ENCODE results near the gene TSC1. TPM values are rescaled to one million over a fixed set of nuclear protein-coding genes. Genes with fewer than 3 reads are reported as not detected.

Gene TSC1
- total RNA-seq, 1 experiment from 2014 or later: 19.3 TPM

GRCh38 chr9:132989414-132989996, 45.1 kb upstream of the TSC1 start:
- ChIA-PET POLR2A (ENCODE audit: unreplicated experiment) (no interaction called here), CTCF (no interaction called here)
- Histone ChIP-seq H3K9me2 (replicated peaks; ENCODE audit: low read length) (no peaks in the 10 kb centered on the region), H3K27me3 (ENCODE audit: low read length) (no peaks in the 10 kb centered on the region), H4K20me1 (ENCODE audit: low read length) (no peaks in the 10 kb centered on the region), H3K4me1 (ENCODE audit: insufficient read depth, low read length) (peaks cover 4% of the 10 kb centered on the region), H2AFZ (ENCODE audit: low read length) (no peak overlapping the region), H3K79me2 (ENCODE audit: low read length) (no peaks in the 10 kb centered on the region), H3K4me3 (ENCODE audit: low read length) (no peak overlapping the region), H3K9me3 (ENCODE audit: low read length) (no peaks in the 10 kb centered on the region), H3K4me2 (ENCODE audit: low read length) (no peak overlapping the region), H3K27ac (ENCODE audit: low read length) (no peak overlapping the region), H3F3A (ENCODE audit: low read length, unreplicated experiment) (no peaks in the 10 kb centered on the region), H3K36me3 (ENCODE audit: low read depth, low read length) (no peaks in the 10 kb centered on the region), H3K9ac (ENCODE audit: low read length) (no peak overlapping the region)
- BruUV-seq (replicated peaks): no TSS peak
- intact Hi-C loops (cut with micrococcal nuclease): no loop called here
- ATAC-seq (no peak), DNase-seq (no peak)
- TF ChIP-seq CTCF (conservative IDR thresholded peaks at IDR 0.05; ENCODE audit: low read depth, low read length) (no peak), EZH2 (IDR thresholded peaks at IDR 0.05; ENCODE audit: low read length, unreplicated experiment) (no peak), EZH2phosphoT487 (IDR thresholded peaks at IDR 0.05; ENCODE audit: borderline replicate concordance, low read length) (no peak)

- TF ChIP-seq EZH2phosphoT487 (IDR thresholded peaks at IDR 0.05; ENCODE audit: borderline replicate concordance, low read length): no peak
- Histone ChIP-seq H3K27ac (ENCODE audit: low read length) (no peak overlapping the region), H3F3A (ENCODE audit: low read length, unreplicated experiment) (no peaks in the 10 kb centered on the region), H3K79me2 (ENCODE audit: low read length) (no peaks in the 10 kb centered on the region), H3K9me2 (replicated peaks; ENCODE audit: low read length) (no peaks in the 10 kb centered on the region), H3K4me1 (ENCODE audit: insufficient read depth, low read length) (0 out of 2 replicates have a peak, but pooled peaks cover under 1% of the 10 kb centered on the region), H3K4me3 (ENCODE audit: low read length) (no peak overlapping the region), H3K9me3 (ENCODE audit: low read length) (no peaks in the 10 kb centered on the region), H3K36me3 (ENCODE audit: low read depth, low read length) (no peaks in the 10 kb centered on the region), H4K20me1 (ENCODE audit: low read length) (no peaks in the 10 kb centered on the region), H3K4me2 (ENCODE audit: low read length) (no peak overlapping the region), H3K27me3 (ENCODE audit: low read length) (no peaks in the 10 kb centered on the region), H2AFZ (ENCODE audit: low read length) (no peak overlapping the region), H3K9ac (ENCODE audit: low read length) (no peak overlapping the region)
- intact Hi-C loops (cut with micrococcal nuclease): no loop called here
- ChIA-PET POLR2A (ENCODE audit: unreplicated experiment) (no interaction called here), CTCF (no interaction called here)
- no peak for DNase-seq
- BruUV-seq (replicated peaks): no TSS peak
- ATAC-seq: no peak
Observed at GRCh38 chr9:132989014-132989310, 44.5 kb upstream of the TSC1 start.

GRCh38 chr9:132988244-132989013, 44.0 kb upstream of the TSC1 start:
- intact Hi-C loops (cut with micrococcal nuclease): no loop called here
- no peaks in the 10 kb centered on the region for H3K36me3 ChIP-seq (ENCODE audit: low read depth, low read length)
- H3K4me3 ChIP-seq (ENCODE audit: low read length): no peak overlapping the region
- H3F3A ChIP-seq (ENCODE audit: low read length, unreplicated experiment): no peaks in the 10 kb centered on the region
- H3K27ac ChIP-seq (ENCODE audit: low read length): no peak overlapping the region
- H4K20me1 ChIP-seq (ENCODE audit: low read length): no peaks in the 10 kb centered on the region
- no peaks in the 10 kb centered on the region for H3K9me3 ChIP-seq (ENCODE audit: low read length)
- no peak overlapping the region for H3K9ac ChIP-seq (ENCODE audit: low read length)
- no peaks in the 10 kb centered on the region for H3K9me2 ChIP-seq (replicated peaks; ENCODE audit: low read length)
- no peak for TF ChIP-seq EZH2 (IDR thresholded peaks at IDR 0.05; ENCODE audit: low read length, unreplicated experiment)
- TF ChIP-seq CTCF (conservative IDR thresholded peaks at IDR 0.05; ENCODE audit: low read depth, low read length): no peak
- TF ChIP-seq EZH2phosphoT487 (IDR thresholded peaks at IDR 0.05; ENCODE audit: borderline replicate concordance, low read length): no peak
- no peak for DNase-seq
- ATAC-seq: no peak
- ChIA-PET CTCF (no interaction called here), POLR2A (ENCODE audit: unreplicated experiment) (no interaction called here)
- H3K27me3 ChIP-seq (ENCODE audit: low read length): no peaks in the 10 kb centered on the region
- H3K4me1 ChIP-seq (ENCODE audit: insufficient read depth, low read length): no peaks in the 10 kb centered on the region
- no peaks in the 10 kb centered on the region for H3K79me2 ChIP-seq (ENCODE audit: low read length)
- H2AFZ ChIP-seq (ENCODE audit: low read length): no peak overlapping the region
- no peak overlapping the region for H3K4me2 ChIP-seq (ENCODE audit: low read length)
- BruUV-seq (replicated peaks): no TSS peak

Measured in PC-3 (cell line).